ENCODE measurements around the gene PDGFD.

PDGFD gene

GRCh38 chr11:103906291-103906867 lies 257.6 kb downstream of the PDGFD start:
- TF ChIP-seq CTCF (conservative IDR thresholded peaks at IDR 0.05; ENCODE audit: control insufficient read depth, insufficient read depth, low read depth, low read length): no peak

GRCh38 chr11:103904324-103904667 lies 259.7 kb downstream of the PDGFD start:
- DNase-seq (ENCODE audit: low read depth): no peak
- no peak overlapping the region for H3K4me3 ChIP-seq (ENCODE audit: control insufficient read depth, low read depth, low read length)
- no peak for TF ChIP-seq CTCF (conservative IDR thresholded peaks at IDR 0.05; ENCODE audit: control insufficient read depth, insufficient read depth, low read depth, low read length)

More at GRCh38 chr11:103906291-103906867, 257.6 kb downstream of the PDGFD start:
- no peak overlapping the region for H3K4me3 ChIP-seq (ENCODE audit: control insufficient read depth, low read depth, low read length)
- no peak for DNase-seq (ENCODE audit: low read depth)

- TF ChIP-seq CTCF (conservative IDR thresholded peaks at IDR 0.05; ENCODE audit: control insufficient read depth, insufficient read depth, low read depth, low read length): no peak
- H3K4me3 ChIP-seq (ENCODE audit: control insufficient read depth, low read depth, low read length): no peak overlapping the region
- DNase-seq (ENCODE audit: low read depth): no peak
Measured at GRCh38 chr11:103903621-103904323, 260.2 kb downstream of the PDGFD start.

- no peak overlapping the region for H3K4me3 ChIP-seq (ENCODE audit: control insufficient read depth, low read depth, low read length)
- no peak for TF ChIP-seq CTCF (conservative IDR thresholded peaks at IDR 0.05; ENCODE audit: control insufficient read depth, insufficient read depth, low read depth, low read length)
- no peak for DNase-seq (ENCODE audit: low read depth)
Measured at GRCh38 chr11:103902994-103903393, 261.0 kb downstream of the PDGFD start.

- no peak for DNase-seq (ENCODE audit: low read depth)
- no peak for TF ChIP-seq CTCF (conservative IDR thresholded peaks at IDR 0.05; ENCODE audit: control insufficient read depth, insufficient read depth, low read depth, low read length)
- no peak overlapping the region for H3K4me3 ChIP-seq (ENCODE audit: control insufficient read depth, low read depth, low read length)
Measured at GRCh38 chr11:103901656-103902055, 262.3 kb downstream of the PDGFD start.

- no peak overlapping the region for H3K4me3 ChIP-seq (ENCODE audit: control insufficient read depth, low read depth, low read length)
- TF ChIP-seq CTCF (conservative IDR thresholded peaks at IDR 0.05; ENCODE audit: control insufficient read depth, insufficient read depth, low read depth, low read length): no peak
- no peak for DNase-seq (ENCODE audit: low read depth)
Measured at GRCh38 chr11:103898577-103899336, 265.2 kb downstream of the PDGFD start.
